WTC11 (cell line): ENCODE results near the gene DGCR8. TPM values are rescaled to one million over a fixed set of nuclear protein-coding genes. Genes with fewer than 3 reads are reported as not detected.

Source experiments
- ATAC-seq: fragments of 200-7000 bp; cut with Tn5 transposase; 2 replicates; pipeline ENCODE4 v1.10.0; 2021; ENCODE audit warnings: mild to moderate bottlenecking, moderate library complexity
- CTCF ChIA-PET: fragments of 300-600 bp; sonication (Branson Sonifier 250); formaldehyde crosslinking; loops from one replicate; lab custom pipeline; 2021; ENCODE audit warnings: antibody characterized with exemption; lab: Charles Lee
- POLR2A ChIA-PET: fragments of 350-600 bp; sonication (Branson Sonifier 250); formaldehyde crosslinking; loops from one replicate; lab custom pipeline; 2021; ENCODE audit warnings: antibody characterized with exemption; lab: Charles Lee
- DNase-seq: peaks from one replicate; pipeline ENCODE4 v3.0.0; 2021; ENCODE audit warnings: low spot score
- H3K27ac Mint-ChIP-seq: 2 replicates; pipeline ENCODE4 v1.8.0; 2021; ENCODE audit warnings: mixed read lengths
- H3K27me3 Mint-ChIP-seq: 2 replicates; pipeline ENCODE4 v1.8.0; 2021; ENCODE audit warnings: low read depth, mild to moderate bottlenecking, moderate library complexity, mixed read lengths
- H3K36me3 Mint-ChIP-seq: 2 replicates; pipeline ENCODE4 v1.8.0; 2021; ENCODE audit warnings: mixed read lengths
- H3K4me1 Mint-ChIP-seq: 2 replicates; pipeline ENCODE4 v1.8.0; 2022; ENCODE audit warnings: mixed read lengths
- H3K4me3 Mint-ChIP-seq: 2 replicates; pipeline ENCODE4 v1.8.0; 2021; ENCODE audit warnings: mild to moderate bottlenecking, moderate library complexity, mixed read lengths
- H3K9me3 Mint-ChIP-seq: 2 replicates; pipeline ENCODE4 v1.8.0; 2021; ENCODE audit warnings: mixed read lengths
- CREB1 ChIP-seq: sonication (generic); formaldehyde crosslinking; IDR thresholded peaks from 2 replicates; pipeline ENCODE4 v1.8.0; 2023; ENCODE audit warnings: mild to moderate bottlenecking, missing genetic modification reagents
- E2F5 ChIP-seq: sonication (generic); formaldehyde crosslinking; IDR thresholded peaks from 2 replicates; pipeline ENCODE4 v1.8.1; 2022; ENCODE audit warnings: mild to moderate bottlenecking, moderate library complexity, missing genetic modification reagents
- FOXJ3 ChIP-seq: sonication (generic); formaldehyde crosslinking; IDR thresholded peaks from 2 replicates; pipeline ENCODE4 v1.9.0; 2021; ENCODE audit warnings: missing genetic modification reagents, mild to moderate bottlenecking, borderline replicate concordance
- GABPB1 ChIP-seq: sonication (generic); formaldehyde crosslinking; IDR thresholded peaks from 2 replicates; pipeline ENCODE4 v1.8.1; 2023; ENCODE audit warnings: mild to moderate bottlenecking, missing genetic modification reagents
- HMGA2 ChIP-seq: fragments of 250-450 bp; sonication (Bioruptor Pico); IDR thresholded peaks from 2 replicates; pipeline ENCODE4 v1.4.0; 2021; ENCODE audit warnings: mild to moderate bottlenecking, moderate library complexity
- IRF2 ChIP-seq: sonication (generic); formaldehyde crosslinking; IDR thresholded peaks from 2 replicates; pipeline ENCODE4 v1.8.0; 2022; ENCODE audit warnings: low read depth, missing genetic modification reagents, borderline replicate concordance
- JAZF1 ChIP-seq: fragments of 250-450 bp; sonication (Bioruptor Pico); IDR thresholded peaks from 2 replicates; pipeline ENCODE4 v1.9.0; 2021; ENCODE audit warnings: moderate library complexity, mild to moderate bottlenecking, inconsistent platforms
- JUN ChIP-seq: sonication (generic); formaldehyde crosslinking; IDR thresholded peaks from 2 replicates; pipeline ENCODE4 v1.8.0; 2023; ENCODE audit warnings: mild to moderate bottlenecking, missing genetic modification reagents
- MAX ChIP-seq: sonication (generic); formaldehyde crosslinking; IDR thresholded peaks from 2 replicates; pipeline ENCODE4 v1.8.0; 2022; ENCODE audit warnings: mild to moderate bottlenecking, missing genetic modification reagents
- NR3C1 ChIP-seq: sonication (generic); formaldehyde crosslinking; conservative IDR thresholded peaks from 2 replicates; pipeline ENCODE4 v1.8.1; 2023; ENCODE audit warnings: low read depth, mild to moderate bottlenecking, missing genetic modification reagents
- PRRX2 ChIP-seq: fragments of 250-450 bp; sonication (Bioruptor Pico); IDR thresholded peaks from 2 replicates; pipeline ENCODE4 v1.8.0; 2021; ENCODE audit warnings: mild to moderate bottlenecking
- SOX15 ChIP-seq: fragments of 250-450 bp; sonication (Bioruptor Pico); IDR thresholded peaks from 2 replicates; pipeline ENCODE4 v1.9.0; 2021; ENCODE audit warnings: mild to moderate bottlenecking
- TEAD1 ChIP-seq: sonication (generic); formaldehyde crosslinking; IDR thresholded peaks from 2 replicates; pipeline ENCODE4 v1.8.0; 2022; ENCODE audit warnings: mild to moderate bottlenecking, missing genetic modification reagents
- ZNF219 ChIP-seq: sonication (generic); formaldehyde crosslinking; IDR thresholded peaks from 2 replicates; pipeline ENCODE4 v1.8.0; 2023; ENCODE audit warnings: missing genetic modification reagents, mild to moderate bottlenecking, borderline replicate concordance
- ZNF232 ChIP-seq: sonication (generic); formaldehyde crosslinking; IDR thresholded peaks from 2 replicates; pipeline ENCODE4 v1.8.0; 2022; ENCODE audit warnings: mild to moderate bottlenecking, missing genetic modification reagents
- ZNF317 ChIP-seq: sonication (generic); formaldehyde crosslinking; IDR thresholded peaks from 2 replicates; pipeline ENCODE4 v1.8.1; 2023; ENCODE audit warnings: low read depth, mild to moderate bottlenecking, moderate library complexity, missing genetic modification reagents, borderline replicate concordance
- ZNF423 ChIP-seq: fragments of 250-450 bp; sonication (Bioruptor Pico); IDR thresholded peaks from 2 replicates; pipeline ENCODE4 v2.1.2; 2022; ENCODE audit warnings: mild to moderate bottlenecking, moderate library complexity
- total RNA-seq: library from RNA; stranded (reverse); gene quantifications from 3 replicates; pipeline ENCODE4 v1.2.3, GENCODE V29; 2021
- TF ChIP-seq, protein P1 (sequence below): sonication (generic); formaldehyde crosslinking; IDR thresholded peaks from 2 replicates; pipeline ENCODE4 v1.8.0; 2022; ENCODE audit warnings: mild to moderate bottlenecking, missing genetic modification reagents
- TF ChIP-seq, protein P2 (sequence below): sonication (generic); formaldehyde crosslinking; IDR thresholded peaks from 2 replicates; pipeline ENCODE4 v1.8.0; 2022; ENCODE audit warnings: mild to moderate bottlenecking, missing genetic modification reagents
- TF ChIP-seq, protein P3 (sequence below): sonication (generic); formaldehyde crosslinking; IDR thresholded peaks from 2 replicates; pipeline ENCODE4 v1.8.0; 2023; ENCODE audit warnings: mild to moderate bottlenecking, missing genetic modification reagents

DGCR8 gene
- total RNA-seq, 1 experiment from 2014 or later: 55.0 TPM

DNA sequence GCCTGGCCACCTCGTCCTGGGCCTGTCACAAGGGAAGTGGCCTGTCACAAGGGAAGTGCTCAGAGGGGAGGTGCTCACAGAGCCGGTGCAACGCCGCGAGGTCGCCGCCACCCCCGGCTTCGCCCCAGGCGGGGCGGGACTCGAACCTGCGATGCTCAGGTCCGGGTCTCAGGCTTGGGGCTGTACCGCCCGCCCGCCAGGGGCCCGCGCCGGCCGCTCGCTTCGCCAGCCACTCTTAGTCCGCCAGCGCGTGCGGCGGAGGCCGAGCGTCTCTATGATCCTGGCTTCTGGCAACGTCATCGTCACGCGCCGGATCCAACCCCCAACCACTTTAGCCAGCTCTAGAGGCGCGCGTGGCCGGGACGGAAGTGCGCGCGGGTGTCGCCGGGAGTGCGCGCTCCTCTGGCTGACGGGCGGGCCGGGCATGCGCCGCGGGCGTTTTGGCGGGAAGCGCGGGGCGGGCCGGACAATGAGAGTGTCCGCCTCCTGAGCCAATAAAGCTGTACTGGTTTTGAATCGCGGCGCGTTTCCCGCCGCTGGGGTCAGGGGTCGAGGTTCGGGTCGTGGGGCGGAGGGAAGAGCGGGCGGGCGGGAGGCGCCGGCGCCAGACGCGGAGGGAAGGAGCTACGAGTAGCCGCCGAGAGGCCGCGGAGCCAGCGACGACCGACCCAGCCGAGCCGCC, 37.1 kb downstream of the DGCR8 start, which contains the start of gene TRMT2A (continued):
- no peak for TF ChIP-seq JAZF1 (CRISPR knock-in tag)
- no peak for TF ChIP-seq ZNF423 (CRISPR knock-in tag)
- no peak for TF ChIP-seq HMGA2 (CRISPR knock-in tag)
- no peak for TF ChIP-seq NR3C1 (CRISPR knock-in tag)
- peak; percentile 78 for TF ChIP-seq GABPB1 (CRISPR knock-in tag)
- no peak for TF ChIP-seq ZNF317 (CRISPR knock-in tag)
- no peak for TF ChIP-seq FOXJ3 (CRISPR knock-in tag)
- TF ChIP-seq MAX (CRISPR knock-in tag): peak; percentile 98
- no peak for TF ChIP-seq IRF2 (CRISPR knock-in tag)
- TF ChIP-seq, protein P1, sequence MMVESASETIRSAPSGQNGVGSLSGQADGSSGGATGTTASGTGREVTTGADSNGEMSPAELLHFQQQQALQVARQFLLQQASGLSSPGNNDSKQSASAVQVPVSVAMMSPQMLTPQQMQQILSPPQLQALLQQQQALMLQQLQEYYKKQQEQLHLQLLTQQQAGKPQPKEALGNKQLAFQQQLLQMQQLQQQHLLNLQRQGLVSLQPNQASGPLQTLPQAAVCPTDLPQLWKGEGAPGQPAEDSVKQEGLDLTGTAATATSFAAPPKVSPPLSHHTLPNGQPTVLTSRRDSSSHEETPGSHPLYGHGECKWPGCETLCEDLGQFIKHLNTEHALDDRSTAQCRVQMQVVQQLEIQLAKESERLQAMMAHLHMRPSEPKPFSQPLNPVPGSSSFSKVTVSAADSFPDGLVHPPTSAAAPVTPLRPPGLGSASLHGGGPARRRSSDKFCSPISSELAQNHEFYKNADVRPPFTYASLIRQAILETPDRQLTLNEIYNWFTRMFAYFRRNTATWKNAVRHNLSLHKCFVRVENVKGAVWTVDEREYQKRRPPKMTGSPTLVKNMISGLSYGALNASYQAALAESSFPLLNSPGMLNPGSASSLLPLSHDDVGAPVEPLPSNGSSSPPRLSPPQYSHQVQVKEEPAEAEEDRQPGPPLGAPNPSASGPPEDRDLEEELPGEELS (CRISPR knock-in tag): peak; percentile 21; the same call in 1 of the 2 replicates
- peak; percentile 82 for TF ChIP-seq TEAD1 (CRISPR knock-in tag)
- peak; percentile 100 for TF ChIP-seq E2F5 (CRISPR knock-in tag)
- TF ChIP-seq PRRX2 (CRISPR knock-in tag): no peak
- TF ChIP-seq, protein P2, sequence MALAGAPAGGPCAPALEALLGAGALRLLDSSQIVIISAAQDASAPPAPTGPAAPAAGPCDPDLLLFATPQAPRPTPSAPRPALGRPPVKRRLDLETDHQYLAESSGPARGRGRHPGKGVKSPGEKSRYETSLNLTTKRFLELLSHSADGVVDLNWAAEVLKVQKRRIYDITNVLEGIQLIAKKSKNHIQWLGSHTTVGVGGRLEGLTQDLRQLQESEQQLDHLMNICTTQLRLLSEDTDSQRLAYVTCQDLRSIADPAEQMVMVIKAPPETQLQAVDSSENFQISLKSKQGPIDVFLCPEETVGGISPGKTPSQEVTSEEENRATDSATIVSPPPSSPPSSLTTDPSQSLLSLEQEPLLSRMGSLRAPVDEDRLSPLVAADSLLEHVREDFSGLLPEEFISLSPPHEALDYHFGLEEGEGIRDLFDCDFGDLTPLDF (CRISPR knock-in tag): peak; percentile 95
- 0 out of 2 replicates have a peak, but pooled peaks have one; percentile 45 for TF ChIP-seq CREB1 (CRISPR knock-in tag)
- TF ChIP-seq SOX15 (CRISPR knock-in tag): no peak

GRCh38 chr22:20117633-20118299, 37.7 kb downstream of the DGCR8 start:
- H3K4me1 Mint-ChIP-seq: peaks cover 13% of the 10 kb centered on the region
- POLR2A ChIA-PET: interaction anchor here (0.6 to 1.7 kb wide), 7 partner anchors 9 to 159 kb away, joined by 3 to 5 read pairs (median 3); no protein-coding TSS in a partner anchor
- peak overlapping the region; percentile 90 for H3K27ac Mint-ChIP-seq
- H3K4me3 Mint-ChIP-seq: peak overlapping the region; percentile 88
- H3K27me3 Mint-ChIP-seq: no peaks in the 10 kb centered on the region
- CTCF ChIA-PET: interaction anchor here (0.6 to 1.5 kb wide), 7 partner anchors 33 to 301 kb away, joined by 3 to 5 read pairs (median 3); no protein-coding TSS in a partner anchor
- H3K9me3 Mint-ChIP-seq: no peaks in the 10 kb centered on the region
- TF ChIP-seq ZNF232 (CRISPR knock-in tag) (0 out of 2 replicates have a peak, but pooled peaks have one; percentile 2), ZNF219 (CRISPR knock-in tag) (no peak), JUN (CRISPR knock-in tag) (0 out of 2 replicates have a peak, but pooled peaks have one; percentile 49)
- TF ChIP-seq, protein P2 (CRISPR knock-in tag): no peak
- TF ChIP-seq, protein P3, sequence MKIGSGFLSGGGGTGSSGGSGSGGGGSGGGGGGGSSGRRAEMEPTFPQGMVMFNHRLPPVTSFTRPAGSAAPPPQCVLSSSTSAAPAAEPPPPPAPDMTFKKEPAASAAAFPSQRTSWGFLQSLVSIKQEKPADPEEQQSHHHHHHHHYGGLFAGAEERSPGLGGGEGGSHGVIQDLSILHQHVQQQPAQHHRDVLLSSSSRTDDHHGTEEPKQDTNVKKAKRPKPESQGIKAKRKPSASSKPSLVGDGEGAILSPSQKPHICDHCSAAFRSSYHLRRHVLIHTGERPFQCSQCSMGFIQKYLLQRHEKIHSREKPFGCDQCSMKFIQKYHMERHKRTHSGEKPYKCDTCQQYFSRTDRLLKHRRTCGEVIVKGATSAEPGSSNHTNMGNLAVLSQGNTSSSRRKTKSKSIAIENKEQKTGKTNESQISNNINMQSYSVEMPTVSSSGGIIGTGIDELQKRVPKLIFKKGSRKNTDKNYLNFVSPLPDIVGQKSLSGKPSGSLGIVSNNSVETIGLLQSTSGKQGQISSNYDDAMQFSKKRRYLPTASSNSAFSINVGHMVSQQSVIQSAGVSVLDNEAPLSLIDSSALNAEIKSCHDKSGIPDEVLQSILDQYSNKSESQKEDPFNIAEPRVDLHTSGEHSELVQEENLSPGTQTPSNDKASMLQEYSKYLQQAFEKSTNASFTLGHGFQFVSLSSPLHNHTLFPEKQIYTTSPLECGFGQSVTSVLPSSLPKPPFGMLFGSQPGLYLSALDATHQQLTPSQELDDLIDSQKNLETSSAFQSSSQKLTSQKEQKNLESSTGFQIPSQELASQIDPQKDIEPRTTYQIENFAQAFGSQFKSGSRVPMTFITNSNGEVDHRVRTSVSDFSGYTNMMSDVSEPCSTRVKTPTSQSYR (CRISPR knock-in tag): no peak
- ATAC-seq: no peak
- peaks cover 46% of the 10 kb centered on the region for H3K36me3 Mint-ChIP-seq
- no peak for DNase-seq
